ENCODE results near the gene HSPA4L. TPM values are rescaled to one million over a fixed set of nuclear protein-coding genes. Genes with fewer than 3 reads are reported as not detected.

HSPA4L gene
- 4.4 and 13.4 TPM in 2 replicates for total RNA-seq

GRCh38 chr4:127782275-127783025 is at the start of gene HSPA4L:
HSPA4L (plus strand) TSS chr4:127782322; CDS start chr4:127782551, 229 bp downstream.
- DNase-seq = peak; percentile 90

DNA sequence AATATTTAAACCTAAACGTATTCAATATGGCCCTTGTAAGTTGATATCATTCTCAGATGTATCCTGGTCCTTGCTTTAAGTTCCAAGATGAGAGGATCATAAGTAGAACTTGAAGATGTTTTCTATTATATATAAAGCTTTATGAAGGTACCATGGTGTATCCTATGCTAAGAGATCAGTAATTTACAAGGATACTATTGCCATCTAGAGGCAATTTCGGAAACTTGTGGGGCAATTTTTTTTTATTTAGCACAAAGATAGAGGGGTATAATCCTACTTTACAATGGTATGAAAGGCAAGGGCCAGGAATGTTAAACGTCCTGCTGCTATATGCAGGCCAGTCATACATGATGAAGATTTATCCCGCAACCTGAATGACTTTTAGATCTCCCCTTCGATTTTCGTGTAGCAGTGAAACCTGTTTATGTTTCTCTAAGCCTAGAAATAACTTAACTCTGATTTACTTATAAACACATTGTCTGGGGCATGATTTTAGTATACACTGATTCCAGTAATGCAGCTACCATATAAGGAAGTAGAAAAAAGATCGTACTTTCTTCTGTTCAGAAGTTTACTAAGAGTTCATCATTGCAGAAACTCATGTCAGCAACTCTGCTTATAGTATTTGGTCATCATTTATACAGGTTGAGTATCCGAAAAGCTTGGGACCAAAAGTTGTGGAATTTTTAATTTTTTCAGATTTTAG is 49.3 kb upstream of the HSPA4L start:
- peak; percentile 65 for DNase-seq

DNA sequence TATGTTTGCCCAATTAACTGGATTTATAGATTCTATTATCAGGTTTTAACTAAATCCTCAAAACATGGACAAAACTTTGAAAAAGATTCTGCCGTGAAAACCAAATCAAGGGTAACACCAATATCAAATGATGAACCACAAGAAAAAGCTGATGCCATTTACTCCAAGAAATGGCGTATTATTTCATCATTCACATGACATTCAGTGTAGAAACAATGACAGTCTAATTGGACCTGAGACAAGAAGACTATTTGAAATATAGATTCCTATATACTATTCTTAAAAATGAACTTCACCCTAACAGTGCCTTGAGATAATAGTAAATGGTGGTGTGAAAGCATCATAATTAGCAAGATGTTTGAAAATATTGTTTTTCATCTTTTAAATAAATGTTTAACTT is 47.1 kb upstream of the HSPA4L start:
- DNase-seq = no peak

- DNase-seq = no peak
Measured at GRCh38 chr4:127737295-127737694, 44.8 kb upstream of the HSPA4L start.

GRCh38 chr4:127741247-127741646 is 40.9 kb upstream of the HSPA4L start:
- no peak for DNase-seq

DNA sequence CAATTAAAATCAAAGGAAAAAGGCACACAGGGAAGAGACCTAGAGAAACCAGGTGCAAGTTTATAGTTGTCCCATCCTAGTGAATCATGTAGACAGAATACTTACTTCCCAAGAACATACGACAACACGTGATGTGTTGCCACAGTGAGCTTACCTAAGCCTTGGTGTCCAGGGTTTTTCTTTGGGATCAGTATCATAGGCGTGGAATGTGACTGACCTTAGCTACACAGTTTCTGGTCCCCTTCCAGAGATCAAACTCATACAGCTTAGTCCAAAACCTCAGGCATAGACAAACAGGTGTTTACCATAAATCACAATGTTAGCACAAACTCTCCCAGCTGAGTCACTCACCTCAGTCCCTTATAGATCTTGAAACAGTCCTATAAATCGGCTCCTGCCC is 34.2 kb upstream of the HSPA4L start:
- DNase-seq = no peak

DNA sequence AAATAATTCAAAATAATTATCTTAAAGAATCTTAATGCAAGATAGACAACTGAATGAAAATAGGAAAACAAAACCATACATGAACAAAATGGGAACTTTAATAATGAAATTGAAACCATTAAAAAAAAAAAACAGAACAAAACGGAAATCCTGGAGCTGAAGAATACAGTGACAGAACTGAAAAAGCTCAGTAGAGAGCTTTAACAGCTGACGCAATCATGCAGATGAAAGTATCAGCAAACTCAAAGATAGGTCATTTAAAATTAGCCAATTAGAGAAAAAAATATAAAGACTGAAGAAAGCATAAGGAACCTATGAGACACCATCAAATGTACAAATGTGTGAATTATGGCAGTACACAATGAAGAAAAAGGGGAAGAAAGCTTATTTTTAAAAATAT is 33.2 kb upstream of the HSPA4L start:
- no peak for DNase-seq

- no peak for DNase-seq
Measured at GRCh38 chr4:127756906-127757305, 25.2 kb upstream of the HSPA4L start.

DNA sequence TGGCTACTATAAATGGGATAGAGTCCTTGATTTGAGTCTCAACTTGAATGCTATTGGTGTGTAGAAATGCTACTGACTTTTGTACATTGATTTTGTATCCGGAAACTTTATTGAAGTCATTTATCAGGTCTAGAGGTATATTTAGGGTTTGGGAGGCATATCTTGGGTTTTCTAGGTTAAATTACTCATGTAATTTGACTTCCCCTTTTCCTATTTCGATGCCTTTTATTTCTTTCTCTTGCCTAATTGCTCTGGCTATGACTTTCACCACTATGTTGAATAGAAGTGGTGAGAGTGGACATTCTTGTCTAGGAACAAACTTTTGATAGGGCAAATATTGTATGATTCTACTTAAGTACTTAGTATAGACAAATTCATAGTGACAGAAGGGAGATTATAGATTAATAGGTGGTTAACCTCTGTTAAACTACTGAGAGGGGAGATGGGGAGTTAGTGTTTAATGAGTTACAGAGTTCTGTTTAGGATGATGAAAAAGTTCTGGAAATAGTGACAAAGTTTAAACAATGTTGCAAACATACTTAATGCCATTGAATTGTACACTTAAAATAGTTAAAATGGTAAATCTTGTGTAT is 22.8 kb upstream of the HSPA4L start:
- DNase-seq = no peak

DNA sequence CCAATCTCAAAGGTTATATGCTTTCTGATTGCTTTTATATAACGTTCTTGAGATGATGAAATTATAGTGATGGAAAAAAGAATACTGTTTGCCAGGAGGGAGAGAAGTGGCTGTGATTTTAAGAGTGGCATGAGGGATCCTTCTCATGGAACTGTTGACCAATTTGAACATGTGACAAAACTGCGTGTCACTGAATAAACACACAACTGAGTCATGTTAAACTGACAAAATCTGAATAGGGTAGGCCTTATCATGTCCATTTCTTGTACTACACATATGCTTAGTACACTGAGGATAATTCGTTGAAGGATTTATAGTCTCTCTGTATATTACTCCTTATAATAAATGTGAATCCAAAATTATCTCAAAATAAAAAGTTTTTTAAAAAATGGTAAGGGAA is 22.2 kb upstream of the HSPA4L start:
- no peak for DNase-seq

- DNase-seq = no peak
Measured at GRCh38 chr4:127771535-127772275, 10.4 kb upstream of the HSPA4L start.

DNA sequence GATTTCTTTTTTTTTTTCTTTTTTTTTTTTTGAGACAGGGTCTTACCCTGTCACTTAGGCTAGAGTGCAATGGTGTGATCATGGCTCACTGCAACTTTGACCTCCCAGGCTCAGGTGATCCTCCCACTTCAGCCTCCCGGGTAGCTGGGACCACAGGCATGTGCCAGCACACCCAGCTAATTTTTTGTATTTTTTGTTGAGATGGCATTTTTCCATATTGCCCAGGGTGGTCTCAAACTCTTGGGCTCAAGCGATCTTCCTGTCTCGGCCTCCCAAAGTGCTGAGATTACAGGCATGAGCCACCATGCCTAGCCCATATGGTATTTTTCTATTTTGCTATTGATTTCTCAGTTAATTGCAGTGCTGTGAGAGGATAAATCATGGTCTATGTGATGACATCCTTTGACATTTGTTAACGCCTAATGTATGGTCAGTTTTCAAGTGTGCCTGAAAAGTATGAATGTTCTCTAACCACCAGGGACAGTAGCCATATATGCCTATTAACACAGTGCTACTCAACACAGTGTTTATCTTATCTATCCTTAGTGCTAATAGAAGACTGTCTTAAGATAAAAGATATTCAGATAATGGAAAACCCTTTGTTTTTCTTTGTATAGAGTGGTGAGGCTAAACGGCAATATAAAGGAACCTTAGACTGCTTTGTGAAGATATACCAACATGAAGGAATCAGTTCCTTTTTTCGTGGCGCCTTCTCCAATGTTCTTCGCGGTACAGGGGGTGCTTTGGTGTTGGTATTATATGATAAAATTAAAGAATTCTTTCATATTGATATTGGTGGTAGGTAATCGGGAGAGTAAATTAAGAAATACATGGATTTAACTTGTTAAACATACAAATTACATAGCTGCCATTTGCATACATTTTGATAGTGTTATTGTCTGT is 9.1 kb upstream of the HSPA4L start:
- no peak for DNase-seq

DNA sequence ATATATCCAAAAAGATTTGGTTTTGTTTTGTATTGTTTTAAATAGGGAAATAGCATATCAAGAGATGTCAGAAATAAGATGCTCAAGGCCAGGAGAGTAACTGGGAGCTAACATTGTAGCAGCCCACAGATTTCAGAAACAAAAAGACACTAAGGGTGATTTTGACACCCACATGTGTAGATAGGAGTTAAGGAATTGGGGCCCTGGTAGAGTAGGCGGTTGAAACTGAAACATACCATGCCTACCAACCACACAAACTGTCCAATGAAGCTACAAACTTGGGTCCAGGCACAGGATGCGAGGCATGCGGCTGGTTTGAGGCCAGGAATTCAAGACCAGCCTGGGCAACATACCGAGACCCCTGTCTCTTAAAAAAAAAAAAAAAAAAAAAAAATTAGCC is 6.3 kb upstream of the HSPA4L start:
- no peak for DNase-seq

DNA sequence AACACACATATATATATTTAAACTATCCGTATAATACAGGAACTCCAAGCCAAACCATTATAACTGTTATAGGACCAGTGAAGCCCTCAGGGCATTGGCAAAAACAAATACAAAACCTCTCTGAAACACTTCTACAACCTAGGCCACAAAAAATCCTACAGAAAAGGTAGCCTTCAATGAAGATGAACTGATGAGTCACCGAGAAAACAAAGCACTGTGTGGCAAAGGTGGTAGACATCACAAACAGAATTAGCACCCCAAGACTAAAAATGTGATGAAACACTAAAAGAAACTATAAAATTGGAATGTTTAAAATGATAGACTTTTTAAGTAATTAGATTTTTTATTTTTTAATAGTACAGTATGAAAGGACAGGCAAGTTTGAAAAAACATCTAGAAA is 5.5 kb upstream of the HSPA4L start:
- no peak for DNase-seq

DNA sequence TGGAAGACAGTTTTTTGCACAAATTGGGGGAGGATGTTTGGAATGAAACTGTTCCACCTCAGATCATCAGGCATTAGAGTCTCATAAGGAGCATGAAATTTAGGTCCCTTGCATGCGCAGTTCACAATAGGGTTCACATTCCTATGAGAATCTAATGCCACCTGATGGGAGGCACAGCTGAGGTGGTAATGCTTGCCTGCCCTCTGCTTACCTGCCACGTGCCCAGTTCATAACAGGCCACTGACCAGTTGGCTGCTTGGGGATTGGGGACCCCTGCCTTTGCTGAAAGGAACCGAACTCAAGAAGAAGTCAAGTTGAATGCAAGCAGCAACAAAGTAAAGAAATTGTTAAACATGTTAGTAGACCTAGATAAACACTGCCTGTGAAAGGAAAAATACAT is 4.6 kb upstream of the HSPA4L start:
- no peak for DNase-seq

GRCh38 chr4:127778102-127778501 is 4.0 kb upstream of the HSPA4L start:
- DNase-seq = no peak

DNA sequence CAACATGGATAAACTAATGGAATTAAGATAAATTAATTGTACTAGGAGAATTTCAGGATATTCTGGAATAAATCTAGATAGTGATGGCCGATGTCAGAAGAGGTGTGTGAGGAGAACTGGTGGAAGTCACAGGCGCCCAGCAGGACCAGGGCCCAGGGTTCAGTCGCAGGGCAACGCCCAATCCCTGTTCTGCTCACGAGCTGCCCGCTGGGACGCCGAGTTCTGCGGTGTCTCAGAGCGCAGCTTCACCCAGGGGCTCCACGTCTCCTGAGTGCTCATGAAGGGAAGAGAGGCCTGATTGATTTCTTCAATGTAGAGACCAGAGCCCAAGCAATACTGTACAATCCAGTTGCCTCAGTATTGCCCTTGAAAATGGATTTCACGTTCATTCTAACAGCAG is 1.5 kb upstream of the HSPA4L start:
- no peak for DNase-seq

DNA sequence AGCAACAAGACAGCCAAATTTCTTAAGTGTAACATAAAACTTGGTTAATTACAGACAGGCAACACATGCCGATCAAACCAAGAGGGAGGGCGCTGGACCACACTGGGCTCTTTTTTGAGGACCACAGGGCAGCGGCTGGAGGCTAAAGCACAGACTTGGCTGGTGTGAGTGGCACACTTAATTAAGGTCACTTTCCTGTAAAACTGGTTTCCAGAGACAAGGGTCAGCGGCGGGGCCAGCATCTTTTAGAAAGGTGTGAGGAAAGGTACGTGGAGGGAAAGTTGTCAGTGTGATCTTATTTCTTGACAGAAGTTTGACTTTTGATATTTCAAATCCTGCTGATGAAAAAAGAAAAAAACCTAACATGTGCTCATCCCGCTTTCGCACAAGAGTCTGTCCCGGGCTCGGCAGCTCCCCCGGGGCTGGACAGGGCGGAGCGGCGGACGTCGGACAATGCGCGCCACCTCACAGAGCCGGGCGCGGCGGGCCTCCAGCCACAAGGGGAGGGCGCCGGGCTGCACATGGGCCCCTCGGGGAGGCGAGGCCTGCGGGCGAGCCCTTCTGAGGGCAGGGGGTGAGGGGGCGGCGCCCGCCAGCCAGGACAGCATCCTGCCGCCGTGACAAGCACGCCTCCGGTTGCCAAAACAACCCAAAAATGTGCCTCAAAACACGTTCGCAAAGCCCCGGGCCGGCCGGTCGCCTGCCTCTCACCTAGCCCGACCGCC is 660 bp upstream of the HSPA4L start:
- peak; percentile 71 for DNase-seq

DNA sequence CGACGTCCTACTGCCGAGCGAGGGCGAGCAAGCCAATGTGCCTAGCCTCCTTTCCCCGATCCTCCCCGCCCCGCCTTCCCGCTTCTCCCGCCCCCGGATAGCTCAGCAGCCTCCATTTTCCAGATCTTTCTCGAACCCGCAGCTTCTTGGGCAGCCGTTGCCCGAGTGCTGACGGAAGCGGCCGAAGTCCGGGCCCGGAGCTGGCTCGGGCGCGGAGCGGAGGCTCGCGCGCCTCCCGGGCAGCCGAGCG is 172 bp upstream of the HSPA4L start:
- no peak for DNase-seq

DNA sequence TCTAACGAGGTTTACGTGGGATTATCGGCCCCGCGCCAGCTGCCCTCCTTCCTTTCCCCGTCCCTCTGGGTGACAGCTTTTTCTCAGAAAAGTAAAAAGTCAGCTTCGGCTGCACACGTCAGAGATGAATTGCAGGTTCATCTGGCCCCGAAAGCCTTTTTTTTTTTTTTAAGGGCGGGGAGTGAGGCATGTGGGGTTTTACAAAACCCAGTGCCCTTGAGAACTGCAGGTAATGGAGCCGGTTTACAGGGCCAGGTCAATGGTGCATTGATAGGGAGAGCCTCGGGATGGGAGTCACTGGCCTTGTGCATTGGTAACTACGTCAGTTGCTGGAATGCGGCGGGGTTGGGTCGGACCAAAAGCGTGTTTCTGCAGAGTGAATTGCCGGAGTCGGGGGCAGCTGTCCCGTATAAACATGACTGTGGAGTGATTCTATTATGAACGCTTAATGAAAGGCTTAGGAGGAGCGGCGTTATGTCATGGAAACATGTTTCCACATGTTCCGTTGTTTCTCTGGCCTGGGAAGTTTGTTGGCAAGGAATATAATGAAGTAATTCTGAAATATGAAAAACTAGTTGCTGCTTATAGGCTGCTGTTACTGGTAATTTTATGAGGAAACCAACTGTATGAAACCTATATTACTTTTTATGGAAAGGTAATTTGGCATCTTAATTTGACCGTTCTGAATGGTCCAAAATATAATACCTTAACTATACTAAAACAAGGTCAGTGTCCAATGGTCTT is 1.1 kb downstream of the HSPA4L start:
- DNase-seq = peak; percentile 85
